AG10803 (cell line): ENCODE measurements around the gene PRR36.

Experiments
- DNase-seq: peaks from one replicate; pipeline ENCODE4 v3.0.0; 2010; ENCODE audit warnings: low read depth
- H3K4me3 ChIP-seq: 2 replicates; pipeline ENCODE4 v1.5.1; 2011; ENCODE audit warnings: mild to moderate bottlenecking, low read length, control low read depth
- CTCF ChIP-seq: conservative IDR thresholded peaks from 2 replicates; pipeline ENCODE4 v1.5.1; 2011; ENCODE audit warnings: mild to moderate bottlenecking, low read length, control low read depth, inconsistent platforms

Gene PRR36

GRCh38 chr19:7916103-7916954 is 42.1 kb upstream of the PRR36 start:
- TF ChIP-seq CTCF = no peak
- peak overlapping the region; percentile 54 for H3K4me3 ChIP-seq
- DNase-seq = no peak

GRCh38 chr19:7915250-7916102 is 41.3 kb upstream of the PRR36 start:
- no peak for DNase-seq
- H3K4me3 ChIP-seq = peak overlapping the region; percentile 54
- no peak for TF ChIP-seq CTCF

DNA sequence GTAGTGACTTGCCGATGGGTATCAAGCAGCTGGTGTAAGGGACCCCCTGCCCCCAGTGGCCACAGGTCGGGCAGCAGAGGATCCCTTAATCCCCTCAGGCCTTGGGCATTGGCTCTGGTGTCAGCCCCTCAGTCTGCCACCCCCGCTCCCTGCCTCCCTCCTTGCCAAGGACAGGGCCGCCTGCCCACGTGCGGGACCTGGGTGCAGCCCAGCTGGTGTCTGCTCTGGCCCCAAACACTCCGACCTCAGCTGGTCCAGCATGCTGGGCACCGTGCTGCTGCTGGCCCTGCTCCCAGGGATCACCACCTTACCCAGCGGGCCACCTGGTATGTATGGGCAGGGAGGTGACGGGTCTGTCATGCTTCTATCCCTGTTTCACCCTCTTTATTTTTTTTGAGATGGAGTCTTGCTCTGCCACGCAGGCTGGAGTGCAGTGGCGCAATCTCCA is 40.4 kb upstream of the PRR36 start, which contains the start of gene TGFBR3L:
Gene TGFBR3L, plus strand, starts transcription at position 233 of the 448 bp plus-strand sequence.
- no peak for TF ChIP-seq CTCF
- H3K4me3 ChIP-seq = peak within 1 kb of the TSS; percentile 54
- no peak for DNase-seq

- DNase-seq = no peak
- no peak for TF ChIP-seq CTCF
- H3K4me3 ChIP-seq = no peak overlapping the region
Measured at GRCh38 chr19:7914099-7914498, 39.9 kb upstream of the PRR36 start.

GRCh38 chr19:7913652-7914051 is 39.5 kb upstream of the PRR36 start:
- H3K4me3 ChIP-seq = no peak overlapping the region
- no peak for DNase-seq
- TF ChIP-seq CTCF = no peak

GRCh38 chr19:7912697-7913564 is 38.7 kb upstream of the PRR36 start:
- no peak for TF ChIP-seq CTCF
- no peak overlapping the region for H3K4me3 ChIP-seq
- no peak for DNase-seq
